ENCODE data around the gene UMAD1.

The UMAD1 gene

GRCh38 chr7:7850150-7850549 is 209.6 kb downstream of the UMAD1 start:
- no peak for DNase-seq

- DNase-seq = no peak
Measured at GRCh38 chr7:7851381-7851780, 210.8 kb downstream of the UMAD1 start.

GRCh38 chr7:7851991-7852390 is 211.4 kb downstream of the UMAD1 start:
- no peak for DNase-seq

GRCh38 chr7:7857143-7857583 is 216.6 kb downstream of the UMAD1 start:
- no peak for DNase-seq

- DNase-seq = no peak
Measured at GRCh38 chr7:7858559-7858958, 218.0 kb downstream of the UMAD1 start.

GRCh38 chr7:7859411-7859810 is 218.9 kb downstream of the UMAD1 start:
- DNase-seq = no peak

GRCh38 chr7:7861211-7861633 is 220.7 kb downstream of the UMAD1 start:
- DNase-seq = no peak

- no peak for DNase-seq
Measured at GRCh38 chr7:7862393-7862792, 221.8 kb downstream of the UMAD1 start.

- no peak for DNase-seq
Measured at GRCh38 chr7:7867846-7868571, 227.5 kb downstream of the UMAD1 start.

- no peak for DNase-seq
Measured at GRCh38 chr7:7868572-7868899, 228.0 kb downstream of the UMAD1 start.

GRCh38 chr7:7869036-7869435 is 228.5 kb downstream of the UMAD1 start:
- no peak for DNase-seq

GRCh38 chr7:7869651-7870050 is 229.1 kb downstream of the UMAD1 start:
- DNase-seq = no peak

GRCh38 chr7:7870555-7870954 is 230.0 kb downstream of the UMAD1 start:
- no peak for DNase-seq

- no peak for DNase-seq
Measured at GRCh38 chr7:7876419-7876818, 235.9 kb downstream of the UMAD1 start.

GRCh38 chr7:7881581-7881980 is 241.0 kb downstream of the UMAD1 start:
- DNase-seq = no peak

- no peak for DNase-seq
Measured at GRCh38 chr7:7882888-7883287, 242.3 kb downstream of the UMAD1 start.

GRCh38 chr7:7883394-7883793 is 242.8 kb downstream of the UMAD1 start:
- no peak for DNase-seq

GRCh38 chr7:7884855-7885254 is 244.3 kb downstream of the UMAD1 start:
- no peak for DNase-seq

- DNase-seq = no peak
Measured at GRCh38 chr7:7889791-7890568, 249.4 kb downstream of the UMAD1 start.

- no peak for DNase-seq
Measured at GRCh38 chr7:7895004-7895650, 254.6 kb downstream of the UMAD1 start.

- no peak for DNase-seq
Measured at GRCh38 chr7:7895754-7896153, 255.2 kb downstream of the UMAD1 start.

GRCh38 chr7:7897509-7897908 is 257.0 kb downstream of the UMAD1 start:
- DNase-seq = no peak

- DNase-seq = no peak
Measured at GRCh38 chr7:7897949-7898515, 257.5 kb downstream of the UMAD1 start.

GRCh38 chr7:7902845-7903244 is 262.3 kb downstream of the UMAD1 start:
- no peak for DNase-seq

Measured in activated CD4-positive, alpha-beta T cell treated with anti-CD3 and anti-CD28 coated beads, Interleukin-2, amount 50 U/mL, for 4 hours (primary cell).